Hippocampal formation (tissue), 2 donors: Measurements from ENCODE around the gene SHC4.
"Not testable (repeated sequence)": the region's sequence is repeated elsewhere in the genome, so short reads cannot be mapped to it uniquely, and the experiment has no call there.

Experiments used
- DNase-seq, 2 donors: peaks; one replicate each; lab custom pipeline; 2025; lab: John Stamatoyannopoulos, UW

Gene SHC4, protein sequence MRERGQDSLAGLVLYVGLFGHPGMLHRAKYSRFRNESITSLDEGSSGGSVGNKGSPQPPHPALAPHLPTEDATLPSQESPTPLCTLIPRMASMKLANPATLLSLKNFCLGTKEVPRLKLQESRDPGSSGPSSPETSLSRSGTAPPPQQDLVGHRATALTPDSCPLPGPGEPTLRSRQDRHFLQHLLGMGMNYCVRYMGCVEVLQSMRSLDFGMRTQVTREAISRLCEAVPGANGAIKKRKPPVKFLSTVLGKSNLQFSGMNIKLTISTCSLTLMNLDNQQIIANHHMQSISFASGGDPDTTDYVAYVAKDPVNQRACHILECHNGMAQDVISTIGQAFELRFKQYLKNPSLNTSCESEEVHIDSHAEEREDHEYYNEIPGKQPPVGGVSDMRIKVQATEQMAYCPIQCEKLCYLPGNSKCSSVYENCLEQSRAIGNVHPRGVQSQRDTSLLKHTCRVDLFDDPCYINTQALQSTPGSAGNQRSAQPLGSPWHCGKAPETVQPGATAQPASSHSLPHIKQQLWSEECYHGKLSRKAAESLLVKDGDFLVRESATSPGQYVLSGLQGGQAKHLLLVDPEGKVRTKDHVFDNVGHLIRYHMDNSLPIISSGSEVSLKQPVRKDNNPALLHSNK

DNA sequence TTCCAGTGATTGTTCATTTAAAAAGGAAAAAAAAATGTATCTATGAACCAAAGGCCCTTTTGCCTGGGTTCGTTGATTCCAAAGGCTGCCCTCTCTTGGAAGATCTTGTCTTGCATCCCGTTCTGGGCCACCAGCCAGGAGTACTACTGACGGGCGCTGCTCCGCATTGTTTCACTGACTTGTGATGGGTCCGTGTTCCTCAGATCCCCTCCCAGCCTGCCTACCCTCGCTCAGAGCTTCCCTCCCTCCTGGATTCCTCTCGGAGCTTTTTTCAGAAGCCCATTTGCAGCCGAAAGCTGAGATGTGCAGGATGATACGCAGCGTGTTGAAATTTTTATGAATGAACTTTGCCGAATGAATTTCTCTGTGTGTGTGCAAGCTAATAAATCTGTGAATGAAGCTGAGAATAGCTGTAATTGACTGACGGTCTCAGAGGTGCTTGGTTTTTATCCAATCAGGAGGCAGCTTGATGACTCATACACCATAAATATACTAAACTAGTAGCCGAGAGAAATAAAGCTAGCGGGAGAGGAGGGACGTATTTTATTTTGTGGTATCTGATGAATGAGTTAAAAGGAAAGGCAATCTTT lies at the start of gene SHC4:
Gene SHC4 (minus strand): TSS at position 396 of the 590 bp plus-strand sequence. CDS start 904 bp downstream, outside the sequence.
- DNase-seq: peak; percentile 66 to 79

DNA sequence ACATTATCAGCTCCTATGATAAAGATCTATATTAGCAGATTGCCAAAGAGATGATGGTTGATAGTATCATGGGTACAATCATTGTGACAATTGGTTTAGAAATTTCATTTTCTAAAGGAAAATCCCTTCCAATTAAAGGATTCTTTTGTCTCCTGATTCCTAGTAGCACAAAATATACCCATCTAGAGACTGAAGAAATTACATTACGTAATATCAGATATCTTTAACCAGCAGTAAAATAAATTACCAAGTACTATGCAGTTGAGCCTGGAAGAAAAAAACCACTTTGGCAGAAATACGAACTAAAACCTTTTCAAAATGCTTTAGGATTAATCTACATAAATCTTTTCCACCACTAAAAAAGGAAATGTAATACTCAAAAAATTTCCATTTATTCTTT lies 35.6 kb upstream of the SHC4 start:
- DNase-seq: no peak

DNA sequence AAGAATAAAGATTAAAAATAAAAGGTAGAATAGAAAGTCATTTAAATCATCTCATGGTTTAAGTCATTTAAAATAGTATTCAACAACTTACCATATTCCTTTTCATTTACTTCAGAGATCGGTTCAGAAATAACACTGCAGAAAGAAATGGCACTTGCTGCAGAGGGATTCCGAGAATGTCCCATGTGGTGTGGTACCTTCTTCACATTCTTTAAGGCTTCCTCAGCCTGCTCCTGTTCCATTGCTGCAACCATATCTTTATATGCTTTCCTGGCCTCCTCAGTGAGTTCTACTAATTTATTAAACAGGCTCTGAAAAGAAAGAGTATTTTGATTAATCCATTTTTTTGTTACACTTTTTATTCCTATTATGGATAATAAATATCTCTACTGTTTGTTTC lies 32.6 kb upstream of the SHC4 start:
- no peak for DNase-seq

DNA sequence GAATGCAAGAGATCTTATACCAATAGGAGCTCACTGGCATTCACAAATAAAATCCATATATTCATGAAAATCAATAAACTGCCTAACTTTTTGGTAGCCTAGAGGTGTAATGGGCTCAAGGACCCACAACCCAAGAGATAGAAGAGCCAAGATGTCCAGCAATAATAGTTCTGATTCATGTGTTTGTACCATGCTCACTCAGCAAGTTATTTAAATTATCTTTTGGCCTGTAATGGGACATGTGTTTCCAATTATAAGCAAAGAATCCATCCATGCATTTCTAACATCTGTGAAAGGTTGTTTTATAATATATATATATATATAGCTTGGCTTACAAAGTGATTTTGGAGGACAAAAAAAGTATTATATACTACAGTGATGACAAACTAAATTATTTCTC lies 29.7 kb upstream of the SHC4 start:
- no peak for DNase-seq

DNA sequence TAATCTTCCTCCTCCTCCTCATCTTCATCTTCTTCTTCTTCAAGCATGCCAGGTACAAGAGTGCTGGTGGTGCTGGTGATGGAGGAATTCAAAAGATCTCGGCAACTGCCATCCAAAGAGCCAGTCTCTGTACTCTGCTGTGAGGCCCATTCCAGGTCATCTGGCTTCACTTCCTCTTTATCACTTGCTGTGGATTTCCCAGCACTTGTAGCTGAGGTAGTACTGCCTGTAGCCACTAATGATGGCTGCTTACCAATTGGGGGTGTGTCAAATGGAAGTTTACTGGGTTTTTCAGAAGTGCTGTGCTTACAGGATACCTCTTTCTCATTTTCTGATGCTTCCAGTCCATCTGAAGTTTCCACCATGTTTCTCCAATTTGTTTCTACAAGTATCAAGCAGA lies 28.8 kb upstream of the SHC4 start:
- DNase-seq: no peak

DNA sequence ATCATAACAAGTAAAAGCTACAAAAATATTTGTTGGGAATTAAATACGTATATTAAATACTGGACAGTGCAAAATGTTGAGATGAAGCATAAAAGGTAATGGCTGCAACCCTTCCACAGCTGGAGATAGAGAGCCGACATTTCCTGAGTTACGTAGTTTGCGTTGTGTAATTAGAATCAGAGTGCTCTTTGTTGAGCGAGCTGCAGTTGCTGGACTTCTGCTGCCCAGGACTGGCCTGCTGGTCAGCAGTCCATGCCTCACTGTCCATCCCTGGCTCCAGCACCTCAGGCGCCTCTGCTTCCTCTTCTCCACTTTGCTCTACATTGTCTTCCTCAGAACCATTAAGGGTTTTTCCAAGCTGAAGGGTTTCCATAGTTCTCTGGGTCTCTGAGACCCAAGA lies 28.4 kb upstream of the SHC4 start:
- DNase-seq: peak; percentile 27 to 29

DNA sequence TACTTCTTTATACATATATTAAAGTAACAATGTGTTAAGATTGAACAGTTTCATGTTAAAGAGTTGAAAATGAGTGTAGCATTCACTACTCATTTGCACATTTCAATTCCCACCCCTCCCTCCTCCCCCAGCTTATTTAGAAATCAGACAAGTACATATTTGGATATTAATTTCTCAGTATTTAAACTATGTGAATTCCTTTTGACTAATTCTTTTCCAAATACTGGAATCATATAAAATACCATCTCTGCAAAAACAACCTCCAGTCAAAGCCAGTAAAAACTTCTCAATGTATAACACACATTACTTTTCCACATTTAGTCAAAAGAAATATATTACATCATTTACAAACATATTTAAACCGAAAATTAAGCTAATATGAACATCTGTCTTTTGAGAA lies 25.5 kb upstream of the SHC4 start:
- DNase-seq: no peak

DNA sequence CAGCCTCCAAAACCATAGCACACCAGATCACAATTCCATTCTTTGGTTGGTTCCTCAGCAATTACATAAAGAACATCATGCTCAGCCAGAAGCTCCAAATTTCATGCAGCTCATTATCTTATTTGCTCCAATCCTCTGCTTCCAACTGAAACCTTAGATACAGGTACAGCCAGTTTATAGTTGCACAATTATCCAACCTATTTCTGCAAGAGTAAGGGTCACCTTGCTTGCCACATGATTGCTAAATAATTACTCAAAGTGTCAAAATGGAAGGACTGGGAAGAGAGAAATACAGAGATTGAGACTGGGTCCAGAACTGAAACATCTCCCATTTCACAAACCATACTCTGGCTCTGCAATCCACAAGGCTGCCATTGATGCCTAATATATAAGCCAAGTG lies 23.4 kb upstream of the SHC4 start:
- DNase-seq: no peak

DNA sequence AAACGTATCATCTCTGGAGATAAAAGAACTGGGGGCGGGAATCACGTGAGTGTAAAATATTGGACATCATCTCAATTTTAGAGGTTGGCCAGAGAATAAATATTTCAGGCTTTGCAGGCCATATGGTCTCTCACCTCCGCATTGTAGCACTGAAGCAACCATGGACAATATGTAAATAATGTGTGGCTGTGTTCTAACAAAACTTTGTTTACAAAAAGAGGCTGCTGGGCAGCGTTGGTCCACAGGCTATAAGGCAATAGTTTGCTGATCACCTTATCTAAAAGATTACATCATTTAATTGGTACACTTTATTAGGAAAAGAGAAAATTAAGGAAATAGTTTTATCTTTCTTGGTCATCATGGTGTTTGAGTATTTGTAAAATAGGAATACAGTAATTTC lies 22.5 kb upstream of the SHC4 start:
- no peak for DNase-seq

DNA sequence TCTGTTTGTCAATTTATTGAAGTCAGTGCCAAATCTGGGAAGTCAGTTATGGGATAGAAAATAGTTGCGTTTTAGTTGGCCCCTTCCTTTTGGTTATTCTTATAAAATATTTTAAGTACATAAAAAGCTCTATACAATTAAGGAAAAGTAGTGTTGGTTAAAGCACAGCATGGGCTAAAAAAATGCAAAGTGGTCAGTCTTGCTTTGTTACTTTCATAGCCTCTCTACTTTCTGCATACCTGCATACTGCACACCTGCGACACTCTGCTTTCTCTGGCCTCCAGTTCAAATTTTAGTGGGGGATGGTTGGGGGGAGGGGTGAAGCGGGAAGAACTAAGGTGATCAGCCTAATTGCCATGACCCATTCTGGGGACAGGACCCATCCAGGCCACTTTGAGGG lies 21.8 kb upstream of the SHC4 start:
- DNase-seq: no peak

DNA sequence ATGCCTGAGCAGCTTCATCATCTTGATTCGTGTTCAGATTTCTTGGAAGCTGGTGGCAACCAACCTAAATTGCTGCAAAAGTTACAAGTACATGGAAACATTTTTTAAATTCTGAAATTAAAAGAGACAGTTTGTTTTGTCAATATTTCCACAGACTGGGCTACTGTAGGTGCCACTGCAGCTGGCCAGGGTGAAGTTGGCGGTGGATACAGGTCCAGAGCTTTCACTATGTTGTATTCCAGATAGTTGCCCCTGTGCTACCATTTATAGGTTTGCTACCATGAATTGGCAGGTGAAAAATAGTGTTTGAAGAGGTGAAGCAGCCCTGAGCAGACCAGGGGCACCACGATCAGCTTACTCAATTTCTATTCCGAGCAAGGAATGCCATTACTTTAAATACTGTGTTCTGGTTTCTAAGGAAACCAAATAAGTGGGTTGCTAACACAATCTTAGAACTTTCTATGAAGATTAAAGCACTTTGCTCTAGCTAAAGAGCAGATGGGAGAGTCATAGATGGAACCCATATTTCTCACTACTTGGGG lies 21.2 kb upstream of the SHC4 start:
- no peak for DNase-seq

DNA sequence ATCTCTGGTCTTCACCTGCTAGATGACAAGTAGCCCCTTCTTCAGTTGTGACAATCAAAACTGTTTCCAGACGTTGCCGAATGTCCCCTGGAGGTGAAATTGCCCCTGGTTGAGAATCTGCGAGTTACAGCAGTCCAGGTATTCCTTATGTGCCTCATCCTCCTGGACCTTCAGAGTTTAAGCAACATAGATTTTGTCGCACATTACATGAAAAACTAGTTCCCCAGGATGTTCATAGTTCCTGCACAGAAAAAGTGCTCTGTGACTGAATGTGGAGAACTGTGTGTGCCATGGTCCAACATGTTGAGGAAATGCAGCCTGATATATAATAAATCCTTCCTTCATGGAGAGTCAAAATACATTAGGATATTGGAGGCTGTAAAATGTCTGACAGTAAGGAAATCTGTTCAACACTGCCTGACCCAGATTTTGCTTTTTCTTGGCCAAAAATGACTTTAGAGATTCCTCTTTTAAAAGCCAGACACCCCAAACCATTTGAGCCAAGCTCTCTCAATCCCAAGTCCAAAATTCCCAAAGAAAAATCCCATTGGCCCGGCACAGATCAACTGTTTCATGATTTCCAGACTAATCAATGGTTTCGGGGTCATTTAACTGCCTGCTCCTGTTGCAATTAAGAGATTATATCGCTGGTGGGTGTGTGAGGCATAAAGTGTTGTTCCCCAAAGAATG lies 20.4 kb upstream of the SHC4 start:
- no peak for DNase-seq

DNA sequence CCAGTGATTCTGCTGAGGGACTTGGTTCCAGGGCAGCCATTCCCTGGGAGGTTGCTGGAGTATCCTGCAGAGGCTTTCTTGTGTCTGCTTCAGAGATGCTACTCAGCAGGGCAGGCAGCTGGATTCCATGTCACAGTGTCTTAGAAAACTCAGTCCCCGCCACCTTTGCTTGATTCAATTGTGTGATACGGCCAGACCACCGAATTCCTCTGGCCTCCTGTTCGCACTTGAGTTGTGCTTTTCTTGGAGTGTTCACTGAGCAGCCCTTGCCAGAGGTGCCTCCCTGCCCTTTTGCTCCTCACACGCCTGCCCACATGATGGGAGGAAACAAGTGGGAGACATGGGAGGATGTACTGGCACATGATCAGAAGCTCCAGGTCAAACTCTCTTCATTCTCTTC lies 19.6 kb upstream of the SHC4 start:
- DNase-seq: no peak

DNA sequence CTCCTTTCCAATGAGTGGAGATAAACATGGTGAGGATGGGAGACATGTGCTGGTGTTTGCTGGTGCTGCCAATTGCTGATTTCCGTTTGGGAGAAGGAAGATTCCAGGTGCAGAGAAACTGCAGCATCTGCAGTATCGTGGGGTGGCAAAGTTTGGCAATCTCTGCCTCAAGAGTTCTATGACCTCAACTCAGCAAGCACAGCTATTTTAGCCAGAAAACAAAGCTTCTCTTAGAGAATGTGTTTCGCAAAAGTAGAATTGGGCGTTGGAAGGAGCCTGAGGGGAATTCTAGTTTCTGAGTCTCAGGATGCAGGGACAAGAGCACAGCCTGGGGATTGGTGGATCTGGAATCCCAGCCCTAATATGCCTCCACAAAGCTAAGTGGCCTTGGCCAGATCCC lies 18.2 kb upstream of the SHC4 start:
- no peak for DNase-seq

DNA sequence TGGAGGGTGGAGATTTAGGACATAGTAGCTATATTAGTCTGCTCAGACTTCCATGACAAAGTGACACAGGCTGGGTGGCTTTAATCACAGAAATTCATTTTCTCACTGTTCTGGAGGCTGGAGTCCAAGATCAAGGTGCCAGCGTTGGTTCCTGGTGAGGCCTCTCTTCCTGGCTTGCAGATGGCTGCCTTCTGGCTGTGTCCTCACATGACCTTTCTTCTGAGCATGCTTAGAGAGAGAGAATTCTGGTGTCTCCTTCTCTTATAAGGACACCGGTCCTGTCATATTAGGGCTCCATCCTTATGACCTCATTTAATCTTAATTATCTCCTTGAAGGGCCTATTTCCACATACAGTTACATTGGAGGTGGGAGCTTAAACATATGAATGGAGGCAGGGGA lies 14.9 kb upstream of the SHC4 start:
- no peak for DNase-seq

DNA sequence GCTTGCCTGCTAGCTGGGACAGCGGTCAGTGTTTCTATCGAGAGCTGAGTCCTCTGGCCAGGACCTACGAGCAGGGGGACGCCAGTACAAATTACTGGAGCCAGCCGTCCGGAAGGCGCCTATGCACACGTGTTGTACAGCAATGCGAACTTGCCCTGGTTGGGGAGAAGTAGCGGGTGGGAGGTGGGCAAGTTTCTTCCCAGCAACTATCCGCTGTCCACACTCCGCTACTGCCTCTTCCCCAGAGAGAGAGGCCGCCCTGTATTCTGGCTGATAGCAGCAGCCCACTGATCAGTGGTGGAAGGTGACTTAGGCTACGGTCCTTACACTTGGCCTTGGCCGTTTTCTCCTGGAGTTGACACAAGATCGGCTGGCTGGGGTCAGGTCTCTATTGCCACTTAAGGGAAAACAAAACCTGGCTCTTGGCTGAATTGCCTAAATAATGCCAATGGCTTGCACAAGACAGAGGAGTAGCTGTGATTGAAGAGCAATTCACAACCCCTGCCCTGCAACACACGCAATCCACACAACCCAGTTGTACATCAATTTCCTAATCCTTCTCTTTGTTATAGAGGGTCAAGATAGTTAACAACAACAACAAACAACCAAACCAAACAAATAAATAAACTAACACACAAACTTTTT lies 12.8 kb upstream of the SHC4 start:
- DNase-seq: no peak

DNA sequence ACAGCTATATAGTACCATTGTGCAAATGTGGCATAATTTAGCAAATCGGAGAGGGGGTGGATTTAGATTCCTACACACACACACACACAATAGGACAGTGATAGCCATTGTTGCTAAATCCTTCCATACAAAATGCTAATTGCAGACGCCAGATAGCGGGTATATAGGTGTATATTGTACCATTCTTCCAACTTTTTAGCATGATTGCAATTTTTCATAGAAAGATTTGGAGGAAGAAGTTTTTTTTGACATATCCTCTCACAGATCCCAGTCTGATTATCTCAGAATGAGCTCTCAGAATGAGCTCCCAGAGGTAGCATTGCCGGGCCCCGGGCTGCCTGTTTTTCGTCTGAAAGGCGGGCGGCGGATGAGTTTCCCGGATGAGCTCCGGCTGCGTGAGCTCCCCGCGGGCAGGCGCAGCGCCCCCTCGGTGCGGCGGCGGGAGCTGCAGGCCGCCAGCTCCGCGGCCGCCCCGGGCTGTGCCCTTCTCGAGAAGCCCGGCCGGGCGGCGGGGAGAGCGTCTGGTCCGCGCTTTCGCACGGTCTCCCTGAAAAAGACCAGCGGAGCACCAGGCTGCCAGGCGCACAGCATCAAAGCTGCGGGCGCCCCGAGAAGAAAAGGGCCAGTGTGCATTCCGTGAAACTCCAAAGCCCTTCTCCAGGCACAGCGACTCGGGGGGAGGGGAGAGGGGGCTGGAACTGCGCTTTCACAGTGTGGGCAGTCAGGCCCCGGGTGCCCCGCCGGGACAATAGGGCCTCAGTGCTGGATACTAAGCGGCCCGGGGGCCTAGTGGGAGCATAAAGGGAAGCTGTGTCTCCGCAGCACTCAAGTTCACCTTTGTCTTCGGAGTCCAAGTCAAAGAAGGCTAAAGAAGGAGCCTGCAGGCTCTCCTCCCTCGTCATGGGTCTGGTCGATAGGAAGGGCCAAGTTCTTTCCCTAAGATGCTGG lies 12.0 kb upstream of the SHC4 start:
- DNase-seq: peak; percentile 94

DNA sequence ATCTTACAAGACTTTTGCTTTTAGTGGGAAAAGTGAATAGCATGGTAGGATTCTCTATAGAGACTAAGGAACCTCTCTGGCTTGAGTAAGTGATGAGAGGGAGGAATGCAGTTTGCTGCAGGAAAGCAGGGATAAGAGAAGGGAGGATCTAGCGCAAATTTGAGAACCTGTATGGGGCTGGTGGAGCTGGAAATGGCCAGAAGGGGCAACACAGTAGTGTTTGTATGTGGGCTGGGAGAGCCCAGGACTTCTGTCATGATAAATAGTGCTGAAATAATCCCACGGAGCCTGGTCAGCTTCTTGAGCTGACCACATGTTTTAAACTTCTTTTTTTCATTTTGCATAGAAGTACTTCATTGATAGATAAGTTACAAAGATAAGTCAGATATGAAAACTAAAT lies 11.2 kb upstream of the SHC4 start:
- peak in 1 of 2 donors; percentile 11 for DNase-seq

DNA sequence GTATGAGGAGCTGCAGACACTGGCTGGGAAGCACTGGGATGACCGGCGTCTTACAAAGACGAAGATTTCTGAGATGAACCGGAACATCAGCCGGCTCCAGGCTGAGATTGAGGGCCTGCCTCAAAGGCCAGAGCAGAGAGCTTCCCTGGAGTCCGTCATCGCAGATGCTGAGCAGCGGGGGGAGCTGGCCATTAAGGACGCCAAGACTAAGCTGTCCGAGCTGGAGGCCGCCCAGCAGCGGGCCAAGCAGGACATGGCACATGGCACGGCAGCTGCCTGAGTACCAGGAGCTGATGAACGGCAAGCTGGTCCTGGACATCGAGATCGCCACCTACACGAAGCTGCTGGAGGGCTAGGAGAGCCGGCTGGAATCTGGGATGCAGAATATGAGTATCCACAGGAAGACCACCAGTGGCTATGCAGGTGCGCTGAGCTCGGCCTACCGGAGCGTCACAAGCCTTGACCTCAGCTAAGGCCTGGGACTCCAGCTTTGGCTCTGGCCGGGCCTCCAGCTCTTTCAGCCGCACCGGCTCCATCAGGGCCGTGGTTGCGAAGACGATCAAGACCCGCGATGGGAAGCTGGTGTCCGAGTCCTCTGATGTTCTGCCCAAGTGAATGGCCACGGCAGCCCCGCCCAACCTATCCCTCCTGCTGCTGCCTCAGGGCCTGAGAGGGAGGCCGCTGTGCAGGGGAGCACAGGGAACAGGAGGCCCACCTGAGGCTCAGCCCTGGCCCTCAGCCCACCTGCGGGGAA lies 9.2 kb upstream of the SHC4 start:
- DNase-seq: no peak

DNA sequence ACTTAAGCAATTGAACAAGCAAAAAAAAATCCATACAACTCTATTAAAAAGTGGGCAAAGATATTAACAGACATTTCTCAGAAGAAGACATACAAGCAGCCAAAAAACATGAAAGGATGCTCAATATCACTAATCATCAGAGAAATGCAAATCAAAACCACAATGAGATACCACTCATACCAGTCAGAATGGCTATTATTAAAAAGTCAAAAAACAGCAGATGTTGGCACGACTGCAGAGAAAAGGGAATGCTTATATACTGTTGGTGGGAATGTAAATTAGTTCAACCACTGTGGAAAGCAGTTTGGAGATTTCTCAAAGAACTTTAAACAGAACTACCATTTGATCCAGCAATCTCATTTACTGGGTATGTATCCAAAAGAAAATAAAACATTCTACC lies 7.2 kb upstream of the SHC4 start:
- DNase-seq: not testable (repeated sequence)
